ENCODE data around the gene ANGPTL1. TPM values are rescaled to one million over a fixed set of nuclear protein-coding genes. Genes with fewer than 3 reads are reported as not detected.

Gene ANGPTL1
- total and polyA plus RNA-seq, 2 of the 8 experiments (the other 6 are each of a cell fraction or from before 2014, with no cell fraction given) = not detected

DNA sequence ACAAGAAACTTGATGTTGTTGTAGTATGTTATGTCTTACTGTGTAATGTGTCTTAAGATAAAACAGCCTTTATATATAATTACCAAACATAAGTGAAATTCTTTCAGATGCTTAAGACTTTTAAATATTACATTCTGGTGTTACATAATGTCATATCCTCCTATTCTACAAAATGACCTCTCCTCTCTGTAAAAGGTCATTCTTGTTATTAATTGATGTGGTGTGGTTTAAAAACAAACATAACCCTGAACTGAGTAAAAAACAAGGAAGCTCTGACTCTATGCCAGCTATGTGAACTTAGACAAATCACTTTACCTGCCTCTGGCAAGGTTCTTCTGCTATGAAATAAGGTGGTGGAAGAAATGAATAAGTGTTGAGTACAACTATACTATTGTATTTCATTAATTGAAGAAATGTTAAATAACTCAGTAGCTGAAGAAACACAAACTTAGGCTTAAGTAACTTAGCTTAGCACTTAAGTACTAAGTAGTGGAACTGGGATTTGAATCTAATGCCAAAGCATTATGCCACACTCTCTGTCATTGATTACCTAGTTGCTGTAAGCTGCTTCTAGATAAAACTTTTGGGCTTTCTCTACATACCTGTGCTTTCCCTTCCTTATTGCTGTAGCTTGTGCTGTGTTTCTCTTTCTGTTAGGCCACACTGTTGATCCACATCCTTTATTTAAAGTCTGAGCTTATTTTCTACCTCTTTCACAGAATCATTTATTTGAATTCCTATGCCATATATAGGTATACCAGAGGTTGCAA lies 859 bp upstream of the ANGPTL1 start:
- H3K79me1 ChIP-seq (ENCODE audit: low read depth, low read length) = no peaks in the 10 kb centered on the region
- no peaks in the 10 kb centered on the region for H3K79me2 ChIP-seq (ENCODE audit: control insufficient read depth in 1 of 2, insufficient read depth in 2 of 2, low read length in 2 of 2)
- no peak overlapping the region for H3K4me2 ChIP-seq (ENCODE audit: insufficient read depth in 1 of 2, low read depth in 2 of 2, low read length in 2 of 2)
- no peak overlapping the region for H3K27ac ChIP-seq (ENCODE audit: low read depth, low read length)
- no peaks in the 10 kb centered on the region for H3K27me3 ChIP-seq (replicated peaks in 1 of 4; ENCODE audit: control insufficient read depth in 3 of 4, extremely low read depth in 1 of 4, insufficient read depth in 3 of 4, low read length in 3 of 4)
- no peak overlapping the region for H4K91ac ChIP-seq (replicated peaks; ENCODE audit: insufficient read length, low read length)
- no peak overlapping the region for H2BK20ac ChIP-seq (ENCODE audit: low read length)
- H3K23ac ChIP-seq (ENCODE audit: insufficient read length) = no peak overlapping the region
- no peaks in the 10 kb centered on the region for H4K20me1 ChIP-seq (replicated peaks in 1 of 2; ENCODE audit: control insufficient read depth in 1 of 2, insufficient read depth in 2 of 2, low read length in 2 of 2)
- H3K4me3 ChIP-seq (ENCODE audit: extremely low read depth in 1 of 4, insufficient read depth in 2 of 4, low read depth in 3 of 4, low read length in 4 of 4) = no peak overlapping the region
- H2BK5ac ChIP-seq (ENCODE audit: low read depth, low read length) = no peak overlapping the region
- H3K4me1 ChIP-seq (replicated peaks in 1 of 4; ENCODE audit: control insufficient read depth in 3 of 4, insufficient read depth in 4 of 4, low read length in 3 of 4) = peaks cover 0 to 6% (median 2%) of the 10 kb centered on the region in 4 experiments; a peak in 2 of 7 replicates
- H3K9me3 ChIP-seq (ENCODE audit: insufficient read depth in 2 of 2, low read depth in 1 of 2, low read length in 1 of 2) = no peaks in the 10 kb centered on the region
- H2BK120ac ChIP-seq (replicated peaks; ENCODE audit: low read depth, low read length) = no peak overlapping the region
- no peak overlapping the region for H2AK5ac ChIP-seq (ENCODE audit: low read depth, low read length)
- H4K8ac ChIP-seq (ENCODE audit: extremely low read depth, insufficient read depth, low read length) = no peak overlapping the region
- no peak overlapping the region for H3K18ac ChIP-seq (ENCODE audit: extremely low read depth, low read length)
- TF ChIP-seq EZH2 (IDR thresholded peaks at IDR 0.05; ENCODE audit: low read depth, low read length, severe bottlenecking) = no peak
- TF ChIP-seq EP300 (IDR thresholded peaks at IDR 0.05; ENCODE audit: borderline replicate concordance in 1 of 2, low read depth in 2 of 2, low read length in 2 of 2) = no peak
- TF ChIP-seq CBX5 (IDR thresholded peaks at IDR 0.05; ENCODE audit: low read depth, low read length) = no peak
- TF ChIP-seq CTBP2 (IDR thresholded peaks at IDR 0.05; ENCODE audit: borderline replicate concordance, insufficient read depth, insufficient read length, low read length) = no peak
- H3K56ac ChIP-seq (replicated peaks; ENCODE audit: insufficient read length, low read depth, low read length) = no peak overlapping the region
- no peak overlapping the region for H2BK15ac ChIP-seq (ENCODE audit: low read length)
- CTCF ChIA-PET (ENCODE audit: partially characterized antibody) = interaction anchor here (0.6 to 2.1 kb wide), 7 partner anchors 9 to 329 kb away, joined by 3 to 6 read pairs (median 4); no protein-coding TSS in a partner anchor
- no peak for FAIRE-seq
- no peaks in the 10 kb centered on the region for H3K36me3 ChIP-seq (ENCODE audit: control insufficient read depth in 2 of 4, insufficient read depth in 4 of 4, low read length in 3 of 4)
- POLR2A ChIA-PET (ENCODE audit: partially characterized antibody) = interaction anchor here (0.8 to 1.4 kb wide), 2 partner anchors 8 to 147 kb away, joined by 3 read pairs; no protein-coding TSS in a partner anchor
- no peak overlapping the region for H2BK12ac ChIP-seq (ENCODE audit: low read depth, low read length)
- no peak overlapping the region for H3K14ac ChIP-seq (ENCODE audit: insufficient read length)
- no peak overlapping the region for H3K4ac ChIP-seq (replicated peaks; ENCODE audit: insufficient read length, low read depth, low read length)
- H2AFZ ChIP-seq (ENCODE audit: low read length) = no peak overlapping the region
- H3K23me2 ChIP-seq (ENCODE audit: low read depth, low read length) = no peaks in the 10 kb centered on the region
- DNase-seq (ENCODE audit: low read depth in 1 of 2, low spot score in 2 of 2) = no peak
- H3K9ac ChIP-seq (replicated peaks in 1 of 4; ENCODE audit: extremely low read depth in 1 of 4, low read depth in 3 of 4, low read length in 3 of 4) = no peak overlapping the region
- no peak overlapping the region for H4K5ac ChIP-seq (ENCODE audit: insufficient read length, low read depth, low read length)

All from H1 (cell line).